DMS114 treated with DMSO at 0.1 percent for 48 hours (cell line): ENCODE measurements around the gene S100A6.
"Not testable (repeated sequence)": the region's sequence is repeated elsewhere in the genome, so short reads cannot be mapped to it uniquely, and the experiment has no call there.

Experiments
- DNase-seq: peaks from one replicate; lab custom pipeline; 2025; ENCODE audit not compliant: unreplicated experiment; lab: John Stamatoyannopoulos, UW

The S100A6 gene

GRCh38 chr1:153563991-153564390, 28.2 kb upstream of the S100A6 start:
- DNase-seq, result no peak

- DNase-seq, result no peak
Measured at GRCh38 chr1:153563483-153563901, 27.7 kb upstream of the S100A6 start.

- not testable (repeated sequence) for DNase-seq
Measured at GRCh38 chr1:153562021-153562420, 26.2 kb upstream of the S100A6 start.

DNA sequence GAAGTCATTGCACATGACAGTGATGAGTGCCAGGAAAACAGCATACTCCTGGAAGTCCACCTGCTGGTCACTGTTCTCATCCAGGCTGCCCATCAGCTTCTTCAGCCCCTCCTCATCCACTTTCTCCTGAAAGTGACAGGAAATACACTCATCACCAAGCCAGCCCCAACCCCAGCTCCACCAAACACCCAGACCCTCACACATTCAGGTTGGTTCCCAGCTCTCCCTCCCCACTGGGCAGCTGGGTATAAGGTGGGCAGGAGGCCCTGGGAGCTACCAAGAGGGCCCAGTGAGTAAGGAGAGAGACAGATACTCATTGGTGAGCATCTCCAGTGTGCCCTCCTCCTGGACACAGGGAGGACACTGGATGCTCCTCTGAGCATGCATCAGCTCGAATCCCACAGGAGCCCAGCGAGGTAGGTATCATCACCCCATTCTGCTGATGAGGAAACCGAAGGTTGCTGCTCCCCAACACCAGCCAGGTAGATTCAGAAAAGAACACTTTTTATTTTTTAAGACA, 25.7 kb upstream of the S100A6 start:
- DNase-seq, result no peak

DNA sequence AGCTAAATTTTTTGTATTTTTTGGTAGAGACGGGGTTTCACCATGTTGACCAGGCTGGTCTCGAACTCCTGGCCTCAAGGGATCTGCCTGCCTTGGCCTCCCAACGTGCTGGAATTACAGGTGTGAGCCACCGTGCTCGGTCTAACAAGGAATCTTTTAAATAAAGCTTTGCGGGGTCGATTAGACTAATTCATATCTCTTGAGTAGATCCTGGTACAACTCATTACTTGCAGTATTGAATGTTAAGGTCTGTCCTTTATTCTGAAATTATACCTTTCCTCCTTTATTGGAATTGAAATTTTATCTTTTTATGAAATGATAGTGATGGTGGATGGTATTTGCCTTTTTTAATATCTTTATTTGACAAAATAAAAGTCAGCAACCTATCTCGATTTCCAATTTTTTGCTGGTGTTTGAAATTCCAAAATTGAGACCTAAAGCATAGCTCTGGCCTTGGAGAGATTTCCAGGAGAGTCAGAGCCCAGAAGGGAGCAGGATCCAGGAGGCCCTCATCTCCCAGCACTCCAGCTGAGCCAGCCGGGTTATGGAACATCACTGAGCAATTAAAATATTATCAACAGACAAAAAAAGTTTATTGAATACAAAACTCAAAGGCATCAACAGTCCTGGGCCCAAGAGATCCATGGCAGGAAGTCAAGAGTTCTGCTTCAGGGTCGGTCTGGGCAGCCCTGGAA, 25.1 kb upstream of the S100A6 start:
- DNase-seq, result no peak

- DNase-seq, result no peak
Measured at GRCh38 chr1:153560241-153560640, 24.4 kb upstream of the S100A6 start.

DNA sequence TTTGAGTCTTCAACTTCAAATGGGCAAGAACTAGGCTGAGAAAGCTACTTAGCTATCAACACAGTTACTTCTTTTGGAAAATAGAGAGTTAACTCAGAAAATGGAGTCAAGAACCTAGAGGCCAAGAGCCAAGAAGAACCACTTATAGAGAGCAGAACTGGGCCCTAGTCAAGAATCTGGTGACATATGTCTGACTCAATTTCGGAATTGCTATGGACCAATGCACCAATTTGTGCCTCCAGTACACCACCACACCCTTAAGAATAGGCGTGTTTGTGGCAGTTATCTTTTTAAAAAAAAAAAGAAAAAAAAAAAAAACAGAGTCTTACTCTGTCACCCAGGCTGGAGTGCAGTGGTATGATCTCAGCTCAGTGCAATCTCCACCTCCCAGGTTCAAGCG, 22.1 kb upstream of the S100A6 start:
- DNase-seq, result no peak

DNA sequence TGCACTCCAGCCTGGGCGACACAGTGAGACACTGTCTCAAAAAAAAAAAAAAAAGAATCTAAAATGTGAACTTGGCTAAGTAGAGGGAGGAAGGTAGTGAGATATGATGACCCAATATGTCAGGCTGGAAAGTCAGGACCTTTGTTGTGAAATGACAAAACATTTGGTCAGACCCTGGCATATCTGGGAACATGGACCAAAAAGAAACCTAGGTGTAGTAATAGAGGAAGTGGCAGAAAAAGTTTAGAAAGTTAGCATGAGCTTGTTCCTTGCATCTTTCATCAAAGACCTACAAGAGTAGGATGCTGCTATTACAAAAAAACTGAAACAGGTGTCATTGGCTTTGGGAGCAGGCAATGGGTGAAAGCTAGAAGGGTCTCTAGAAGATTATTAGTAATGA, 20.6 kb upstream of the S100A6 start:
- DNase-seq, result no peak

DNA sequence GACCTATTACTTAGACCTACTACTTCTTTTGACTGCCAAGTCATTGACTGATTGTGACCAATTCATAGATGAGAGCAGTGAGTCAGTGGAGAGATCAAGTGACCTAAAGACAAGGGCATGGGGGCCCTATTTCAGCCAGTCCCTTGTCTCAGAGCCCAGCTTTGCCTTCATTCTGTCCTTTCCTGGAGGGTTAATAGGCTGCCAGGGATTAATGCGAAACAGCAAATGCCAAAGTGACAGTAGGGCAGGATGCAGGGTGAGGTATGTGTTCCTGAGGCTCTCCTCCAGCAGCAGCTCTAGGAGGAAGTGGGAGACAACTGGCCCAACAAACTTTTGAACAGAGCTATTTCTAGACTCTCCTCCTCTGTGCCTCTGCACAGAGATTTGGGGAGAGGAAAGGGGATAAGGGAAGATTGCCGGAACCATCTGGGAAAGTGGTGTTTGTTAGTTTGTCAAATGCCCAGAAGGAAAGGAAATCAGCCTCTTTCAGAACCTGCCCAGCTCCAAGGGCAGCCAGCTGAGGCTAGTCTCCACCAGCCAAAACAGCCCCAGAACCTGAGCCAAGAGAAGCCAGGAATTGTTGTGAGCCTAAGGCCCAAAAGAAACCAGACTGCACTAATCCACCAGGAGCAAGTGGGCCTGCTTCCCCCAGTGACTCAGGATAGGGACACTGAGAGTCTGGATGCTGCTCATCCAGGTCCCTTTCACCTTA, 18.2 kb upstream of the S100A6 start:
- no peak for DNase-seq

GRCh38 chr1:153553096-153553495, 17.3 kb upstream of the S100A6 start:
- no peak for DNase-seq

- no peak for DNase-seq
Measured at GRCh38 chr1:153552335-153552734, 16.5 kb upstream of the S100A6 start.

- no peak for DNase-seq
Measured at GRCh38 chr1:153550827-153551500, 15.2 kb upstream of the S100A6 start.

DNA sequence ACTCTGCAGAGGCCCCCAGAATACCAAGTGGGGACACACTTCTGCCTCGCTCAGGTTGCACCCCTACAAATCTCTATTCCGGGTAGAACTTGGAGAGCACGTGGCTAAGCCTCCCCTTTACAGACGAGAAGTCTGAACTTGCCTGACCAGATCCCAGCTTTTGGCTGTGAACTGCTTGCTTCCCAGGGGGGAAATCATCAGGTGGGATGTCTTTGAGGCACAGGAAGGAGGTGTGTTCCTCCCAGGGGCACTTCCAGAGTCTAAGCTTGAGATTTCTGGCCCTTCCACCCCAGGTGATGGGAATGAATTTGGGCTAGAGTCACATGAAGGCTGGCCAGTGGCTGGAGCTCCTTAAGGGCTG, 14.6 kb upstream of the S100A6 start:
- no peak for DNase-seq

GRCh38 chr1:153549741-153550397, 14.1 kb upstream of the S100A6 start:
- DNase-seq, result no peak

- DNase-seq, result no peak
Measured at GRCh38 chr1:153548722-153549688, 13.2 kb upstream of the S100A6 start, which contains the start of gene S100A3. S100A3 (minus strand) TSS chr1:153549258; CDS start chr1:153548485, 773 bp downstream.

DNA sequence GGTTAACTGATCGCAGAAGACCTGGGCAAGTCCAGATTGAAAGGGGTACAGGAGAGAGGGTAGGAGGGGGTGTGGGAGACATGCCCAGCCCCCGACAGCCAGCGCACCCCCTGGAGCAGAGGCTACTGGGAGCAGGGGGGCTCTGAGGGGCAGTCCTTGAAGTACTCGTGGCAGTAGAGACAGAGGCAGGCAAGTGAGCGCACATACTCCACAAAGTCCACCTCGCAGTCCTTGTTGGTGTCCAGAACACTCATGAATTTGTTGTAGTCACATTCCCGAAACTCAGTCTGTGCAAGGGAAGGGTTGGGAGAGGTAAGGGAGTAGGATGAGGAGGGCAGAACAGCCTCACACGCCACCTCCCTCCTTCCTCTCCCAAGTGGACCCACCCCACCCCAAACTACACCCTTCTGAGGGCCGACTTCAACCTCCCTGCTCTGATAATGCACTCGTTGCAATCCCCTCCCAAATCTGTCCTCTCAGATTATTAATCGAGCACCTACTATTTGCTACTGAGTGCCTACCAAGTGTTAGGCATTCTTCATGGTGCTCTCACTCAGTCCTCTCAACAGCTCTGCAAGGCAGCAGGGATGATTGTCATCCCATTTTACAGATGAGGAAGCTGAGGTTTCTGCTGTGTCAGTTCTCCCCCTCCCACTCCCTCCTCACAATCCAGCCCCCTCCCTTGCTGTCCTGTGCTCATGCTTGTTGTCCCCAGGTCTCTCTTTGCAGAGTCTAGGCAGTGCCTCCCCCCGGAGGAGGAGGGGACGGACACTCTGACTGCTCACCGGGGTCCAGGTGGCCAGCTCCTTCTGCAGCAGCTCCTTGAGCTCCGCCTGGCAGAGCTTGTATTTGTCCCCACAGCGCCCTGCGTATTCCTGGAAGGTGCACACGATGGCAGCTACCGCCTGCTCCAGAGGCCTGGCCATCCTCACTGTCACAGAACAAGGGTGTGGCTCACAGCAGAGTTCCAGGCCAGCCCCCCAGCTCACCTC, 12.1 kb upstream of the S100A6 start:
- DNase-seq, result no peak

DNA sequence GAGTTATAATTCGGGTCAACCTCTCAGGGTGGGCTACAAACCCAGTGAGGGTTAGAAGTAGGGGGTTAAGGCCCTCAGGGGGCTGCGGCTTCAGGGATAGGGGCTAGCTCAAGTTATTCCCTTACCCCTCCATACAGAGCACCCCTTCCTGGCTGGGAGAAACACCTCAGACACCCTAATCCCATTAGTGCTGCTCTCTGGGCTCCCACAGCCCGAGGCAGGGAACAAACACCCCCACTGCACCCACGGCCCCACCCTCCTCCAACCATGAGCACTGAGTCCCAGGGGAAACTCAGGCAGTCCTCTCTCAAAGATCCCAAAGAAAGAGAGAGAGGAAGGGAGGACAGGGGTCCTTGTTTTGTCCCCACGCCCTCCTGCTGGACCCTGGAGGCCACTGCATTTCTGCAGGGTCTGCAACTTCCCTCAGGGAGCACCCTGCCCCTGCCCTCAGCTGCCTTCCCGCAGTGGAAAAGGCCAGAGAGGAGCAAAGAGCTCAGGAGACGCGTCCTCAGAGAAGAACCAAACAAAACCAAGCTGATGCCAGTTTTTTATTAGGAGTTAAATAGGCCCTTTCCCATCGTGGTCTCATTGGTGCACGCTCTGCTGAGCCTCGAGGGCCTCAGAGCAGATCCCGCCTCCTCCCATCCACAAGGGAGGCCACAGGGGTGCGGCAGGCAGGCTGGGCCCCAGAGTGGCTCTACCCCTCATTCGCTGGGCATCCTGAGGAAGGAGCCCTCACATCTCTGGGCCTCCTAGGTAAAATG, 11.2 kb upstream of the S100A6 start:
- DNase-seq, result no peak

GRCh38 chr1:153546371-153546770, 10.6 kb upstream of the S100A6 start:
- no peak for DNase-seq
